IMR-90 (cell line): ENCODE results near the gene STUM. TPM values are rescaled to one million over a fixed set of nuclear protein-coding genes. Genes with fewer than 3 reads are reported as not detected.

ENCODE experiments used
- ATAC-seq: fragments of 200-7000 bp; cut with Tn5 transposase; 2 replicates; pipeline ENCODE4 v1.9.1; 2020; ENCODE audit warnings: low read depth, mild to moderate bottlenecking, moderate library complexity
- BruUV-seq: library from RNA; stranded (reverse); fragments of 400-500 nt; replicated peaks from 2 replicates; lab custom pipeline; 2021; lab: Mats Ljungman, UMichigan
- CTCF ChIA-PET: fragments of 300-600 bp; formaldehyde crosslinking; extraction: SDS; loops from one replicate; lab custom pipeline; 2021; ENCODE audit warnings: antibody characterized with exemption; lab: Yijun Ruan, JAX
- POLR2A ChIA-PET: fragments of 300-600 bp; sonication (Branson Sonifier 250); formaldehyde crosslinking; loops from one replicate; lab custom pipeline; 2022; ENCODE audit warnings: antibody characterized with exemption; ENCODE audit not compliant: unreplicated experiment; lab: Charles Lee
- DNase-seq: peaks from one replicate; pipeline ENCODE4 v3.0.0; 2013
- H2AFZ ChIP-seq: replicated peaks from 2 replicates; pipeline ENCODE3; 2013; ENCODE audit warnings: low read length, mild to moderate bottlenecking; ENCODE audit not compliant: poor library complexity
- H2AK5ac ChIP-seq: 2 replicates; pipeline ENCODE4 v1.6.1; 2013; ENCODE audit warnings: low read depth, low read length, inconsistent platforms
- H2AK9ac ChIP-seq: replicated peaks from 2 replicates; pipeline ENCODE3; 2013; ENCODE audit warnings: mild to moderate bottlenecking, low read depth, low read length, moderate library complexity; ENCODE audit not compliant: poor library complexity
- H2BK120ac ChIP-seq: 2 replicates; pipeline ENCODE4 v1.6.1; 2013; ENCODE audit warnings: low read depth, low read length, inconsistent platforms
- H2BK15ac ChIP-seq: 3 replicates; pipeline ENCODE4 v1.6.1; 2013; ENCODE audit warnings: low read depth, low read length, inconsistent platforms
- H2BK20ac ChIP-seq: 2 replicates; pipeline ENCODE4 v1.6.1; 2013; ENCODE audit warnings: low read depth, mild to moderate bottlenecking, inconsistent platforms, low read length, moderate library complexity
- H2BK5ac ChIP-seq: 2 replicates; pipeline ENCODE4 v1.6.1; 2013; ENCODE audit warnings: mild to moderate bottlenecking, low read depth, low read length, inconsistent platforms; ENCODE audit not compliant: poor library complexity, severe bottlenecking
- H3K14ac ChIP-seq: replicated peaks from 2 replicates; pipeline ENCODE4 v1.6.1; 2013; ENCODE audit warnings: low read depth, low read length, inconsistent platforms
- H3K18ac ChIP-seq: 2 replicates; pipeline ENCODE4 v1.6.1; 2013; ENCODE audit warnings: low read depth, low read length, control low read depth
- H3K23ac ChIP-seq: 2 replicates; pipeline ENCODE4 v1.6.1; 2013; ENCODE audit warnings: low read depth, low read length, inconsistent platforms
- H3K27ac ChIP-seq: 2 replicates; pipeline ENCODE4 v1.5.1; 2013; ENCODE audit warnings: mild to moderate bottlenecking, control low read depth, low read length; ENCODE audit not compliant: insufficient read depth
- H3K27me3 ChIP-seq: 2 replicates; pipeline ENCODE4 v1.6.1; 2013; ENCODE audit warnings: low read length; ENCODE audit not compliant: control insufficient read depth, insufficient read depth
- H3K36me3 ChIP-seq: 2 replicates; pipeline ENCODE4 v1.6.1; 2013; ENCODE audit warnings: low read length, mixed read lengths; ENCODE audit not compliant: control insufficient read depth, insufficient read depth
- H3K4ac ChIP-seq: 2 replicates; pipeline ENCODE4 v1.6.1; 2013; ENCODE audit warnings: low read depth, low read length, inconsistent platforms
- H3K4me1 ChIP-seq: 2 replicates; pipeline ENCODE4 v1.6.1; 2013; ENCODE audit warnings: low read length, mixed read lengths; ENCODE audit not compliant: control insufficient read depth, insufficient read depth
- H3K4me2 ChIP-seq: 2 replicates; pipeline ENCODE4 v1.6.1; 2013; ENCODE audit warnings: low read depth, mild to moderate bottlenecking, control low read depth, low read length, moderate library complexity
- H3K4me3 ChIP-seq: 2 replicates; pipeline ENCODE4 v1.5.1; 2013; ENCODE audit warnings: low read depth, mild to moderate bottlenecking, control low read depth, low read length, moderate library complexity; ENCODE audit not compliant: insufficient read depth
- H3K56ac ChIP-seq: 2 replicates; pipeline ENCODE4 v1.6.1; 2013; ENCODE audit warnings: low read length, inconsistent platforms; ENCODE audit not compliant: insufficient read depth; ENCODE audit errors: extremely low read depth
- H3K79me1 ChIP-seq, 2 experiments: 2 replicates each; pipeline ENCODE4 v1.6.1; 2013; ENCODE audit warnings: low read length in 2 of 2, inconsistent platforms in 1 of 2, low read depth in 1 of 2
- H3K9ac ChIP-seq: 2 replicates; pipeline ENCODE4 v1.6.1; 2013; ENCODE audit warnings: low read depth, low read length, control low read depth
- H3K9me1 ChIP-seq: 2 replicates; pipeline ENCODE4 v1.6.1; 2013; ENCODE audit warnings: low read length, inconsistent platforms; ENCODE audit not compliant: insufficient read depth
- H3K9me3 ChIP-seq: 2 replicates; pipeline ENCODE4 v1.6.1; 2013; ENCODE audit warnings: low read length; ENCODE audit not compliant: control insufficient read depth, insufficient read depth
- H4K20me1 ChIP-seq: 2 replicates; pipeline ENCODE4 v1.6.1; 2013; ENCODE audit warnings: low read length, inconsistent platforms; ENCODE audit not compliant: insufficient read depth
- H4K5ac ChIP-seq: 2 replicates; pipeline ENCODE4 v1.6.1; 2013; ENCODE audit warnings: mild to moderate bottlenecking, low read depth, low read length, control low read depth
- H4K8ac ChIP-seq, 2 experiments: 2 replicates each; pipeline ENCODE4 v1.6.1; 2013; ENCODE audit warnings: low read depth in 2 of 2, low read length in 2 of 2, control low read depth in 1 of 2, inconsistent platforms in 1 of 2
- H4K91ac ChIP-seq: 2 replicates; pipeline ENCODE4 v1.6.1; 2013; ENCODE audit warnings: low read depth, low read length, inconsistent platforms; ENCODE audit not compliant: insufficient read depth
- MAZ ChIP-seq: IDR thresholded peaks from 2 replicates; pipeline ENCODE4 v1.6.1; 2012; ENCODE audit warnings: low read depth, mild to moderate bottlenecking, low read length, improper control_type of control experiment, moderate library complexity, borderline replicate concordance
- RFX5 ChIP-seq: IDR thresholded peaks from 2 replicates; pipeline ENCODE4 v1.8.0; 2012; ENCODE audit warnings: low read depth, mild to moderate bottlenecking, low read length, moderate library complexity
- SMC3 ChIP-seq: fragments of 150-350 bp; IDR thresholded peaks from 2 replicates; pipeline ENCODE4 v1.6.1; 2016; ENCODE audit warnings: low read depth, mild to moderate bottlenecking, antibody characterized with exemption, low read length, moderate library complexity
- USF2 ChIP-seq: fragments of 150-350 bp; IDR thresholded peaks from 2 replicates; pipeline ENCODE4 v1.6.1; 2017; ENCODE audit warnings: mild to moderate bottlenecking, antibody characterized with exemption, low read length, low read depth
- WGBS, 2 experiments: methylation state at CpG; one replicate each; pipeline versions ENCODE4 v1.1.5 to v1.1.7; 2013; ENCODE audit warnings: missing lambda C conversion rate in 2 of 2; ENCODE audit not compliant: insufficient read length in 1 of 2; ENCODE audit errors: extremely low coverage in 2 of 2; 5-methylcytosine and 5-hydroxymethylcytosine counted together
- dilution Hi-C: fragments of 300-500 bp; cut with HindIII; formaldehyde crosslinking; loops from one replicate; pipeline ENCODE4 v1.14.3; 2018; ENCODE audit warnings: low sequenced_read_pairs; ENCODE audit not compliant: unreplicated experiment
- in situ Hi-C: fragments of 300-500 bp; cut with MboI; formaldehyde crosslinking; loops from 3 replicates; pipeline ENCODE4 v1.14.3; 2019; ENCODE audit warnings: low sequenced_read_pairs, inconsistent platforms, mixed read lengths
- intact Hi-C: fragments of 100-400 bp; cut with micrococcal nuclease; formaldehyde crosslinking; loops from 2 replicates; pipeline ENCODE4 v1.10.0; 2022
- polyA plus RNA-seq, 3 experiments: library from polyadenylated mRNA; depleted of rRNA; stranded (reverse); fragments of >200 nt; gene quantifications; 2 replicates each; pipeline ENCODE4 v1.2.3, GENCODE V29; 2012; ENCODE audit warnings: low replicate concordance in 1 of 3
- total RNA-seq: library from RNA; depleted of rRNA; stranded (reverse); fragments of >200 nt; gene quantifications from 2 replicates; pipeline ENCODE4 v1.2.3, GENCODE V29; 2012
- TF ChIP-seq, protein P1 (sequence below): fragments of 150-350 bp; IDR thresholded peaks from 2 replicates; pipeline ENCODE4 v1.6.1; 2016; ENCODE audit warnings: low read depth, mild to moderate bottlenecking, low read length, moderate library complexity, borderline replicate concordance

Gene STUM
- total and polyA plus RNA-seq, 2 of the 4 experiments (the other 2 are of a cell fraction) = not detected

DNA sequence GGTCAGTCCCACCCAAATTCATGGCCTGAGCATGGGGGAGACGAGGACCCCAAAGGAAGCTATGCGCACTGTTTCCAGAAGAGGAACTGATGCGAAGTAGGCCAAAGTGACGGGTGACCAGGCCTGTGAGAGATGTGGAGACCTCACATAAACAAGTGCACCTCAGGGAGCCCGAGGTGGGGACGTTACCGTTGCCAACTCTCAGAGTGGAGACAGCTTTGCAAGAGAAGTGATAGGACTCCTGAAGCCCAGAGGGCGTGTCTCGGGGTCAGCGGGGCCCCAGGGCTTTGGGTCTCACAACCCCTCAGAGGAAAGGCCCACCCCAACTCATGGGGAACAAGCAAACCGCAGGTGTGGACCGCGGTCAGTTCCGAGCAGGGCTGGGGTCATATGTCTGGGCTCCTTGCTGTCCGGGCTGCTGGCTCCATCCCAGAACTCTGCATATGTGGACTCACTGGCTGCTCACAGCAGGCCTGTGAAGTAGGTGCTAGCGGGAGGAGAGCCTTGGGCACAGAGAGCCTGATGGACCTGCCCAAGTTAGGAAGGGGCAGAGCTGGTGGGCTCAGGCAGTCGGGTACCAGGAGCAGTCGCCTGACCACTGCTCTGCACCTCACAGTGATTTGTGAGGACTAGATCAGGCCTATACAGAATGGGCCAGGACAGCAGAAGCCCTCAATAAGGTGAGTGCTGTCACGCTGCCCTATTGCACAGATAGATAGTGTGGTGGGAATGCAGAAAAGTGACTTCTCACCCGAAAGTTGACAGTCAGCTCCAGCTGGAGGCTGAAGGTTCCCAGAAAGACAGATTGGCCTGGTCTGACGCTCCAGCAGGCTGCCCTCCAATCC lies 26.2 kb downstream of the STUM start:
- H3K18ac ChIP-seq = no peak overlapping the region
- no peak overlapping the region for H2BK5ac ChIP-seq
- no peak overlapping the region for H2AK5ac ChIP-seq
- H4K20me1 ChIP-seq = no peaks in the 10 kb centered on the region
- DNase-seq = no peak
- no peak overlapping the region for H3K4ac ChIP-seq
- no peak overlapping the region for H3K23ac ChIP-seq
- no peaks in the 10 kb centered on the region for H3K36me3 ChIP-seq
- H2AK9ac ChIP-seq = no peak overlapping the region
- no TSS peak for BruUV-seq
- no peak overlapping the region for H4K8ac ChIP-seq
- WGBS, 2 experiments = 42% methylated on average over 4 of the region's 21 CpGs; no CpG with 5 or more reads in 1 of the 2 experiments
- TF ChIP-seq, protein P1, sequence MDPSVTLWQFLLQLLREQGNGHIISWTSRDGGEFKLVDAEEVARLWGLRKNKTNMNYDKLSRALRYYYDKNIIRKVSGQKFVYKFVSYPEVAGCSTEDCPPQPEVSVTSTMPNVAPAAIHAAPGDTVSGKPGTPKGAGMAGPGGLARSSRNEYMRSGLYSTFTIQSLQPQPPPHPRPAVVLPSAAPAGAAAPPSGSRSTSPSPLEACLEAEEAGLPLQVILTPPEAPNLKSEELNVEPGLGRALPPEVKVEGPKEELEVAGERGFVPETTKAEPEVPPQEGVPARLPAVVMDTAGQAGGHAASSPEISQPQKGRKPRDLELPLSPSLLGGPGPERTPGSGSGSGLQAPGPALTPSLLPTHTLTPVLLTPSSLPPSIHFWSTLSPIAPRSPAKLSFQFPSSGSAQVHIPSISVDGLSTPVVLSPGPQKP = no peak
- TF ChIP-seq SMC3 (no peak), RFX5 (no peak), USF2 (no peak), MAZ (no peak)
- CTCF ChIA-PET = no interaction called here
- H3K56ac ChIP-seq = no peak overlapping the region
- no peaks in the 10 kb centered on the region for H3K79me1 ChIP-seq
- POLR2A ChIA-PET = interaction anchor here (0.5 kb wide), 1 partner anchor 164 kb away, joined by 3 read pairs; the partner anchor contains the start of gene ITPKB
- H4K91ac ChIP-seq = no peak overlapping the region
- no peak overlapping the region for H2BK120ac ChIP-seq
- H3K4me3 ChIP-seq = no peak overlapping the region
- no peak overlapping the region for H2BK15ac ChIP-seq
- dilution Hi-C loops = no loop called here
- no peak overlapping the region for H3K27ac ChIP-seq
- H4K5ac ChIP-seq = no peak overlapping the region
- ATAC-seq = no peak
- no peak overlapping the region for H3K4me2 ChIP-seq
- no peaks in the 10 kb centered on the region for H3K9me1 ChIP-seq
- no peak overlapping the region for H3K9ac ChIP-seq
- peak overlapping the region; percentile 3 for H2AFZ ChIP-seq
- no peak overlapping the region for H3K14ac ChIP-seq
- peaks cover 13% of the 10 kb centered on the region for H3K27me3 ChIP-seq
- in situ Hi-C loops = no loop called here
- H3K9me3 ChIP-seq = no peaks in the 10 kb centered on the region
- H3K4me1 ChIP-seq = no peaks in the 10 kb centered on the region
- intact Hi-C loops = no loop called here
- no peak overlapping the region for H2BK20ac ChIP-seq
